ENCODE results near the gene SLC45A3. TPM values are rescaled to one million over a fixed set of nuclear protein-coding genes. Genes with fewer than 3 reads are reported as not detected.
A peak's percentile ranks its signal among the peaks of the same experiment; 100 is the strongest.

Gene SLC45A3
- total and polyA plus RNA-seq, 2 of the 4 experiments (the other 2 are of a cell fraction) = 1.4 to 2.5 TPM

GRCh38 chr1:205701420-205701819 is 21.1 kb upstream of the SLC45A3 start:
- DNase-seq (no peak), ATAC-seq (ENCODE audit: low read depth) (no peak)
- Histone ChIP-seq H3K27me3 (ENCODE audit: control insufficient read depth, insufficient read depth, low read length) (no peaks in the 10 kb centered on the region), H3K79me1 (ENCODE audit: low read depth in 1 of 2, low read length in 2 of 2) (no peaks in the 10 kb centered on the region), H3K4ac (ENCODE audit: low read depth, low read length) (no peak overlapping the region), H2BK120ac (ENCODE audit: low read depth, low read length) (no peak overlapping the region), H3K18ac (ENCODE audit: low read depth, low read length) (no peak overlapping the region), H2AK5ac (ENCODE audit: low read depth, low read length) (peak overlapping the region; percentile 24; the same call in 1 of the 2 replicates), H2BK20ac (ENCODE audit: low read depth, low read length) (no peak overlapping the region), H3K36me3 (ENCODE audit: control insufficient read depth, insufficient read depth, low read length) (peaks cover 5% of the 10 kb centered on the region), H3K23ac (ENCODE audit: low read depth, low read length) (no peak overlapping the region), H3K4me3 (ENCODE audit: insufficient read depth, low read depth, low read length) (no peak overlapping the region), H2AK9ac (replicated peaks; ENCODE audit: low read depth, low read length, poor library complexity) (no peak overlapping the region), H3K14ac (replicated peaks; ENCODE audit: low read depth, low read length) (no peak overlapping the region; the same call in 1 of the 2 replicates), H4K20me1 (ENCODE audit: insufficient read depth, low read length) (no peaks in the 10 kb centered on the region), H2AFZ (replicated peaks; ENCODE audit: low read length, poor library complexity) (no peak overlapping the region), H3K9me1 (ENCODE audit: insufficient read depth, low read length) (0 out of 2 replicates have a peak, but pooled peaks cover 3% of the 10 kb centered on the region), H3K4me2 (ENCODE audit: low read depth, low read length) (no peak overlapping the region), H2BK5ac (ENCODE audit: low read depth, low read length, poor library complexity, severe bottlenecking) (no peak overlapping the region), H4K5ac (ENCODE audit: low read depth, low read length) (no peak overlapping the region), H3K56ac (ENCODE audit: extremely low read depth, insufficient read depth, low read length) (no peak overlapping the region), H4K91ac (ENCODE audit: insufficient read depth, low read depth, low read length) (no peak overlapping the region), H4K8ac (ENCODE audit: low read depth in 2 of 2, low read length in 2 of 2) (no peak overlapping the region), H3K9me3 (ENCODE audit: control insufficient read depth, insufficient read depth, low read length) (no peaks in the 10 kb centered on the region), H3K9ac (ENCODE audit: low read depth, low read length) (no peak overlapping the region), H3K27ac (ENCODE audit: insufficient read depth, low read length) (no peak overlapping the region), H2BK15ac (ENCODE audit: low read depth, low read length) (no peak overlapping the region), H3K4me1 (ENCODE audit: control insufficient read depth, insufficient read depth, low read length) (no peaks in the 10 kb centered on the region; the same call in 1 of the 2 replicates)
- ChIA-PET CTCF (interaction anchor here (0.6 to 1.5 kb wide), 2 partner anchors 9 to 69 kb away, joined by 4 to 8 read pairs; no protein-coding TSS in a partner anchor), POLR2A (ENCODE audit: unreplicated experiment) (no interaction called here)
- in situ Hi-C loops (cut with MboI; ENCODE audit: low sequenced_read_pairs) (no loop called here), dilution Hi-C loops (cut with HindIII; ENCODE audit: low sequenced_read_pairs, unreplicated experiment) (no loop called here), intact Hi-C loops (cut with micrococcal nuclease) (no loop called here)
- no TSS peak for BruUV-seq (replicated peaks)
- no CpG with 5 or more reads among the region's 2 CpGs for WGBS, 2 experiments (ENCODE audit: extremely low coverage in 2 of 2, insufficient read length in 1 of 2)
- no peak for TF ChIP-seq MAZ (IDR thresholded peaks at IDR 0.05; ENCODE audit: borderline replicate concordance, low read depth, low read length)
- TF ChIP-seq CEBPB (IDR thresholded peaks at IDR 0.05; ENCODE audit: low read depth, low read length) = no peak
- TF ChIP-seq NFE2L2 (IDR thresholded peaks at IDR 0.05; ENCODE audit: low read depth, low read length) = no peak
- no peak for TF ChIP-seq USF2 (IDR thresholded peaks at IDR 0.05; ENCODE audit: low read depth, low read length)
- no peak for TF ChIP-seq RCOR1 (IDR thresholded peaks at IDR 0.05; ENCODE audit: insufficient replicate concordance, low read length)
- TF ChIP-seq MXI1 (IDR thresholded peaks at IDR 0.05; ENCODE audit: borderline replicate concordance, low read depth, low read length) = no peak
- TF ChIP-seq FOS (IDR thresholded peaks at IDR 0.05; ENCODE audit: low read depth, low read length) = no peak
- no peak for TF ChIP-seq BHLHE40 (IDR thresholded peaks at IDR 0.05; ENCODE audit: low read depth, low read length)

Measured in IMR-90 (cell line).